Measurements from ENCODE around the gene SYNGR4. TPM values are rescaled to one million over a fixed set of nuclear protein-coding genes. Genes with fewer than 3 reads are reported as not detected.

Gene SYNGR4
- total RNA-seq, 1 donor from 2014 or later = not detected

- TF ChIP-seq CTCF (IDR thresholded peaks at IDR 0.05; ENCODE audit: unreplicated experiment) = no peak
- no peak overlapping the region for H3K4me3 Mint-ChIP-seq (ENCODE audit: unreplicated experiment)
- no peaks in the 10 kb centered on the region for H3K9me3 Mint-ChIP-seq (ENCODE audit: unreplicated experiment)
- no peak overlapping the region for H3K27ac Mint-ChIP-seq (ENCODE audit: unreplicated experiment)
- H3K4me1 Mint-ChIP-seq (ENCODE audit: unreplicated experiment) = no peaks in the 10 kb centered on the region
- peaks cover 4% of the 10 kb centered on the region for H3K36me3 Mint-ChIP-seq (ENCODE audit: low read depth, unreplicated experiment)
- H3K27me3 Mint-ChIP-seq (ENCODE audit: unreplicated experiment) = peaks cover 3% of the 10 kb centered on the region
- no peak for DNase-seq (ENCODE audit: low spot score)
Measured at GRCh38 chr19:48342841-48343540, 21.2 kb upstream of the SYNGR4 start.

- DNase-seq (ENCODE audit: low spot score) = no peak
- no peak for TF ChIP-seq CTCF (IDR thresholded peaks at IDR 0.05; ENCODE audit: unreplicated experiment)
- Mint-ChIP-seq H3K9me3 (ENCODE audit: unreplicated experiment) (no peaks in the 10 kb centered on the region), H3K27ac (ENCODE audit: unreplicated experiment) (no peak overlapping the region), H3K4me3 (ENCODE audit: unreplicated experiment) (no peak overlapping the region), H3K4me1 (ENCODE audit: unreplicated experiment) (no peaks in the 10 kb centered on the region), H3K27me3 (ENCODE audit: unreplicated experiment) (peaks cover under 1% of the 10 kb centered on the region), H3K36me3 (ENCODE audit: low read depth, unreplicated experiment) (peaks cover 4% of the 10 kb centered on the region)
Measured at GRCh38 chr19:48344892-48345291, 19.3 kb upstream of the SYNGR4 start.

- H3K27ac Mint-ChIP-seq (ENCODE audit: unreplicated experiment) = no peak overlapping the region
Measured at GRCh38 chr19:48346191-48346590, 18.0 kb upstream of the SYNGR4 start.

GRCh38 chr19:48348045-48348444 lies 16.1 kb upstream of the SYNGR4 start:
- no peak for DNase-seq (ENCODE audit: low spot score)
- no peak for TF ChIP-seq CTCF (IDR thresholded peaks at IDR 0.05; ENCODE audit: unreplicated experiment)
- Mint-ChIP-seq H3K27me3 (ENCODE audit: unreplicated experiment) (no peaks in the 10 kb centered on the region), H3K36me3 (ENCODE audit: low read depth, unreplicated experiment) (no peaks in the 10 kb centered on the region), H3K27ac (ENCODE audit: unreplicated experiment) (no peak overlapping the region), H3K4me1 (ENCODE audit: unreplicated experiment) (no peaks in the 10 kb centered on the region), H3K4me3 (ENCODE audit: unreplicated experiment) (no peak overlapping the region), H3K9me3 (ENCODE audit: unreplicated experiment) (no peaks in the 10 kb centered on the region)

More at GRCh38 chr19:48346191-48346590, 18.0 kb upstream of the SYNGR4 start:
- Mint-ChIP-seq H3K27me3 (ENCODE audit: unreplicated experiment) (no peaks in the 10 kb centered on the region), H3K9me3 (ENCODE audit: unreplicated experiment) (no peaks in the 10 kb centered on the region), H3K4me1 (ENCODE audit: unreplicated experiment) (no peaks in the 10 kb centered on the region), H3K4me3 (ENCODE audit: unreplicated experiment) (no peak overlapping the region), H3K36me3 (ENCODE audit: low read depth, unreplicated experiment) (peaks cover 4% of the 10 kb centered on the region)
- no peak for DNase-seq (ENCODE audit: low spot score)
- no peak for TF ChIP-seq CTCF (IDR thresholded peaks at IDR 0.05; ENCODE audit: unreplicated experiment)

- H3K36me3 Mint-ChIP-seq (ENCODE audit: low read depth, unreplicated experiment) = no peaks in the 10 kb centered on the region
- H3K4me3 Mint-ChIP-seq (ENCODE audit: unreplicated experiment) = no peak overlapping the region
- no peak overlapping the region for H3K27ac Mint-ChIP-seq (ENCODE audit: unreplicated experiment)
- DNase-seq (ENCODE audit: low spot score) = no peak
- H3K9me3 Mint-ChIP-seq (ENCODE audit: unreplicated experiment) = no peaks in the 10 kb centered on the region
- TF ChIP-seq CTCF (IDR thresholded peaks at IDR 0.05; ENCODE audit: unreplicated experiment) = no peak
- no peaks in the 10 kb centered on the region for H3K4me1 Mint-ChIP-seq (ENCODE audit: unreplicated experiment)
- H3K27me3 Mint-ChIP-seq (ENCODE audit: unreplicated experiment) = no peaks in the 10 kb centered on the region
Measured at GRCh38 chr19:48348737-48349136, 15.4 kb upstream of the SYNGR4 start.

Measured in endothelial cell (in vitro differentiated cells).